Sigmoid colon (tissue), 7 donors: ENCODE measurements around the gene LARGE1. TPM values are rescaled to one million over a fixed set of nuclear protein-coding genes. Genes with fewer than 3 reads are reported as not detected.

Source experiments
- DNase-seq: peaks from one replicate; pipeline ENCODE4 v3.0.0-alpha.2; 2019
- H3K27ac ChIP-seq, 4 donors: fragments of 200-600 bp; sonication (generic); one replicate each; pipeline ENCODE4 v1.5.1; 2016 to 2019; ENCODE audit warnings: mild to moderate bottlenecking in 1 of 4
- H3K27me3 ChIP-seq, 3 donors: fragments of 200-600 bp; sonication (generic); one replicate each; pipeline ENCODE4 v1.5.1; 2019; ENCODE audit warnings: mild to moderate bottlenecking in 1 of 3
- H3K36me3 ChIP-seq, 4 donors: fragments of 200-600 bp; sonication (generic); one replicate each; pipeline ENCODE4 v1.5.1; 2016 to 2019
- H3K4me1 ChIP-seq, 4 donors: fragments of 200-600 bp; sonication (generic); one replicate each; pipeline ENCODE4 v1.5.1; 2017 to 2019
- H3K4me3 ChIP-seq, 4 donors: fragments of 200-600 bp; sonication (generic); one replicate each; pipeline ENCODE4 v1.5.1; 2017 to 2019; ENCODE audit warnings: mild to moderate bottlenecking in 2 of 4, moderate library complexity in 1 of 4
- H3K9me3 ChIP-seq, 4 donors: fragments of 200-600 bp in 3 of 4; sonication (generic) in 3 of 4; one replicate each; pipeline versions ENCODE4 v1.5.1 to v1.6.1; 2013 to 2019
- CTCF ChIP-seq, 4 experiments: fragments of 450-650 bp in 3 of 4; fragments of 200-600 bp in 1 of 4; IDR thresholded peaks; one replicate each; pipeline ENCODE4 v1.5.1; 2016 to 2019; ENCODE audit warnings: antibody characterized with exemption in 4 of 4, mild to moderate bottlenecking in 3 of 4, moderate library complexity in 2 of 4
- EP300 ChIP-seq, 4 donors: sonication (generic); formaldehyde crosslinking; IDR thresholded peaks; one replicate each; pipeline ENCODE4 v1.6.1; 2017; ENCODE audit warnings: antibody characterized with exemption in 4 of 4
- POLR2A ChIP-seq, 2 donors: fragments of 450-650 bp; IDR thresholded peaks; one replicate each; pipeline ENCODE4 v1.6.1; 2016; ENCODE audit warnings: antibody characterized with exemption in 2 of 2, mild to moderate bottlenecking in 2 of 2, moderate library complexity in 2 of 2
- POLR2AphosphoS5 ChIP-seq, 4 donors: sonication (generic); formaldehyde crosslinking; IDR thresholded peaks; one replicate each; pipeline ENCODE4 v1.6.1; 2017; ENCODE audit warnings: antibody characterized with exemption in 4 of 4
- WGBS, 2 donors: extraction: QIAGEN DNeasy Blood & Tissue Kit; methylation state at CpG; one replicate each; pipeline ENCODE4 v1.1.7; 2013; 5-methylcytosine and 5-hydroxymethylcytosine counted together
- intact Hi-C: fragments of 100-400 bp; cut with DNase I; formaldehyde crosslinking; loops from one replicate; pipeline ENCODE4 v1.15.1; 2023
- polyA plus RNA-seq, 3 donors: library from polyadenylated mRNA; stranded (reverse); fragments of 200-250 nt; gene quantifications; one replicate each; pipeline ENCODE4 v1.2.3, GENCODE V29; 2013
- total RNA-seq, 4 donors: library from RNA; depleted of rRNA; stranded (reverse); fragments of >200 nt; gene quantifications; one replicate each; pipeline ENCODE4 v1.1.0, GENCODE V29; 2016
- donor health status: healthy with polysubstance abuse.
- donor health status: Bipolar disorder and iron deficiency.
- donor health status: healthy.

Gene LARGE1
- total and polyA plus RNA-seq, 7 donors = 5.8 to 74.4 (median 38.0) TPM

DNA sequence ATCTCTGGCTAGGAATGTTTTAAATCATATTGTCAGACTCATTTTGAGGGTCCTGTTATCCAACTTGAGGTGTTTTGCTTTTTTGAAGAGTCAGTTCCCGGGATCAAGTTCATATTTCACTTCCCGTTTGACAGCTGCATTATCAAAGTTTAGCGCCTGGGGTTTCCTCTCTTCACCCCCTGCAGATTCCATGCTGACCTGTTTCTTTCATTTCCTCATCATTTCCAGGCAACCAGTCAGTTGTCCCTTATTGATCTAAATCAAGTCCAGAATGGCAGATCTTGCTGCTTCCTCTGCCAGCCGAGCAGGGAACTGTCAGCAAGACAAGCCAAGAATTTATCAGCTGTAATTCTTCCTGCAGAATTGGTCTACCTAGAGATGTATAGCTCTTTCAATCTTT, 664.5 kb downstream of the LARGE1 start:
- H3K27ac ChIP-seq = no peak overlapping the region
- no peak for TF ChIP-seq EP300 (IDR thresholded peaks at IDR 0.05)
- TF ChIP-seq POLR2A (IDR thresholded peaks at IDR 0.05) = no peak
- no peak for TF ChIP-seq CTCF (IDR thresholded peaks at IDR 0.05)
- TF ChIP-seq POLR2AphosphoS5 (IDR thresholded peaks at IDR 0.05) = no peak
- no peaks in the 10 kb centered on the region for H3K36me3 ChIP-seq
- intact Hi-C loops = no loop called here
- WGBS, 2 donors = 25 to 32% methylated on average over 4 of the region's 4 CpGs
- H3K27me3 ChIP-seq = peaks cover 0 to 5% (median 0%) of the 10 kb centered on the region in 3 donors
- H3K4me3 ChIP-seq = no peak overlapping the region
- H3K9me3 ChIP-seq = no peaks in the 10 kb centered on the region
- DNase-seq = no peak
- H3K4me1 ChIP-seq = peaks cover 0 to 3% (median 0%) of the 10 kb centered on the region in 4 donors

GRCh38 chr22:33248948-33249347, 671.3 kb downstream of the LARGE1 start:
- no peaks in the 10 kb centered on the region for H3K27me3 ChIP-seq
- TF ChIP-seq POLR2A (IDR thresholded peaks at IDR 0.05) (no peak), POLR2AphosphoS5 (IDR thresholded peaks at IDR 0.05) (no peak), EP300 (IDR thresholded peaks at IDR 0.05) (no peak), CTCF (IDR thresholded peaks at IDR 0.05) (no peak)
- no peak overlapping the region for H3K27ac ChIP-seq
- WGBS, 2 donors = 10 to 37% methylated on average over 2 of the region's 2 CpGs
- no peaks in the 10 kb centered on the region for H3K4me1 ChIP-seq
- intact Hi-C loops = no loop called here
- H3K36me3 ChIP-seq = no peaks in the 10 kb centered on the region
- no peak overlapping the region for H3K4me3 ChIP-seq
- DNase-seq = no peak
- H3K9me3 ChIP-seq = no peaks in the 10 kb centered on the region

DNA sequence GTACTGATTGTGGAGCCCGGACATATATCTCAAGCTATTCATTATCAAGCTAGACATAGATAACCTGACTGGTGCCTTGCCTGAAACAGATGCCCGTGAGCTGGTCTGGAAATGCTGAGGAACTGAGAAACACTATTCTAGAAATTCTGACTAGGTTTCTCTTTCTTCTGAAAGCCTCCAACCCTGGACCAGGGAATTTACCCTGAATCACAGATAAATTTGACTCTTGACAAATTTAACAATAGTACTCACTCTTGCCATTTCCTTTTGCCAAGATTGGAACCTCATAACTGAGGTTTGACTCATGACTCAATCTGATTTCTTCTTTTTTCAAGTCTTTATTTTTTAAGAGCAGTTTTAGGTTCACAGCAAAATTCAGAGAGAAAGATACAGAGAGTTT, 672.5 kb downstream of the LARGE1 start:
- intact Hi-C loops = no loop called here
- Histone ChIP-seq H3K9me3 (no peaks in the 10 kb centered on the region), H3K4me3 (no peak overlapping the region), H3K36me3 (no peaks in the 10 kb centered on the region), H3K27ac (no peak overlapping the region), H3K27me3 (no peaks in the 10 kb centered on the region), H3K4me1 (no peaks in the 10 kb centered on the region)
- DNase-seq = no peak
- 82 to 83% methylated on average over 2 of the region's 2 CpGs for WGBS, 2 donors
- TF ChIP-seq CTCF (IDR thresholded peaks at IDR 0.05) = no peak
- no peak for TF ChIP-seq POLR2AphosphoS5 (IDR thresholded peaks at IDR 0.05)
- TF ChIP-seq POLR2A (IDR thresholded peaks at IDR 0.05) = no peak
- TF ChIP-seq EP300 (IDR thresholded peaks at IDR 0.05) = no peak

- H3K9me3 ChIP-seq = peaks cover 0 to 3% (median 0%) of the 10 kb centered on the region in 4 donors
- intact Hi-C loops = no loop called here
- H3K4me1 ChIP-seq = no peaks in the 10 kb centered on the region
- TF ChIP-seq EP300 (IDR thresholded peaks at IDR 0.05) = no peak
- no peak for TF ChIP-seq POLR2A (IDR thresholded peaks at IDR 0.05)
- TF ChIP-seq CTCF (IDR thresholded peaks at IDR 0.05) = no peak
- TF ChIP-seq POLR2AphosphoS5 (IDR thresholded peaks at IDR 0.05) = no peak
- DNase-seq = no peak
- no peak overlapping the region for H3K4me3 ChIP-seq
- H3K27me3 ChIP-seq = no peaks in the 10 kb centered on the region
- no peak overlapping the region for H3K27ac ChIP-seq
- no peaks in the 10 kb centered on the region for H3K36me3 ChIP-seq
These were observed 678.2 kb downstream of the LARGE1 start for GRCh38 chr22:33242078-33242477.

DNA sequence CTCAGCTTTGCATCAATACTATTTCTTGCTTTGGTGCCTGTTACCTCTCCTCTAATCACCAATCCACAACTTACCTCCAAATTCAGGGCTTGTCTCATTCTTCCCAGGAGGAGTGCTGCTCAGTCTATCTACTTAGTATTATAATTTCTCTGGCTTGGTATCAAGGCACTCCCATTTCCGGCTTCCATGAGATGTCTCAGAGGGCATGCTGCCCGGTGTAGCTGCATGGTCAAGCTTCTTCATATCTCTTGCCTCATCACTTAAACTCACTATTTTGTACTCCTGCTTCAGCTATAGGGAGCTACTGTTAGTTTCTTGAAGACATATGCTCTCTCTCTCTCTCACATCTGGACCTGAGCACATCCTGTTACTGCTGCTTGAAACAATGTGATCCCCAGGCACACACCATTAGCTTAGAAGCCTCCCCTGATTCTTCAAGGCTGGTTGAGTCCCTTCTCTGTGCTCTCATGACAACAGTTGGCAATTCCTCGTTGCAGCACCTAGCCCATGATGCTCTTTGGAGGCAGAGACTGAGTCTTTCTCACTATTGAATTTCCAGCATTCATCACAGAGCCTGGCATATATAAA, 679.3 kb downstream of the LARGE1 start:
- Histone ChIP-seq H3K36me3 (no peaks in the 10 kb centered on the region), H3K27me3 (no peaks in the 10 kb centered on the region), H3K27ac (no peak overlapping the region), H3K4me3 (no peak overlapping the region), H3K4me1 (no peaks in the 10 kb centered on the region), H3K9me3 (peaks cover 0 to 3% (median 0%) of the 10 kb centered on the region in 4 donors)
- intact Hi-C loops = no loop called here
- DNase-seq = no peak
- WGBS, 2 donors = 54 to 69% methylated on average over 3 of the region's 3 CpGs
- TF ChIP-seq POLR2AphosphoS5 (IDR thresholded peaks at IDR 0.05) = no peak
- no peak for TF ChIP-seq POLR2A (IDR thresholded peaks at IDR 0.05)
- TF ChIP-seq EP300 (IDR thresholded peaks at IDR 0.05) = no peak
- no peak for TF ChIP-seq CTCF (IDR thresholded peaks at IDR 0.05)
